Mesenchymal stem cell (in vitro differentiated cells and primary cell): ENCODE data around the gene USP9X.

Source experiments
- DNase-seq: peaks from one replicate; pipeline ENCODE4 v3.0.0-alpha.2; 2013
- H2AFZ ChIP-seq: one replicate; pipeline ENCODE4 v1.6.1; 2013; ENCODE audit warnings: low read depth, mild to moderate bottlenecking, control low read depth, inconsistent platforms, low read length, moderate library complexity
- H2AK5ac ChIP-seq: 2 replicates; pipeline ENCODE4 v1.6.1; 2013; ENCODE audit warnings: low read length, moderate library complexity, mild to moderate bottlenecking, inconsistent platforms; ENCODE audit not compliant: severe bottlenecking
- H2BK120ac ChIP-seq: one replicate; pipeline ENCODE4 v1.6.1; 2013; ENCODE audit warnings: low read depth, mild to moderate bottlenecking, inconsistent platforms, low read length, moderate library complexity
- H2BK12ac ChIP-seq, 2 experiments: one replicate each; pipeline ENCODE4 v1.6.1; 2013; ENCODE audit warnings: inconsistent platforms in 2 of 2, low read length in 2 of 2, mild to moderate bottlenecking in 2 of 2, moderate library complexity in 2 of 2, control low read depth in 1 of 2
- H2BK15ac ChIP-seq: one replicate; pipeline ENCODE4 v1.6.1; 2013; ENCODE audit warnings: mild to moderate bottlenecking, low read depth, inconsistent platforms; ENCODE audit not compliant: poor library complexity, severe bottlenecking
- H2BK5ac ChIP-seq: 2 replicates; pipeline ENCODE4 v1.6.1; 2013; ENCODE audit warnings: low read depth, mild to moderate bottlenecking, low read length, control low read depth, inconsistent platforms; ENCODE audit not compliant: poor library complexity, severe bottlenecking
- H3K14ac ChIP-seq, 2 experiments: one replicate each; pipeline ENCODE4 v1.6.1; 2013; ENCODE audit warnings: inconsistent platforms in 2 of 2, low read length in 2 of 2, control low read depth in 1 of 2, mild to moderate bottlenecking in 1 of 2, moderate library complexity in 1 of 2
- H3K18ac ChIP-seq, 2 experiments: one replicate each; pipeline ENCODE4 v1.6.1; 2013; ENCODE audit warnings: inconsistent platforms in 2 of 2, low read length in 2 of 2, control low read depth in 1 of 2, low read depth in 1 of 2, mild to moderate bottlenecking in 1 of 2
- H3K23ac ChIP-seq, 2 experiments: one replicate each; pipeline ENCODE4 v1.6.1; 2013; ENCODE audit warnings: inconsistent platforms in 2 of 2, low read length in 2 of 2, mild to moderate bottlenecking in 2 of 2, moderate library complexity in 2 of 2, control low read depth in 1 of 2
- H3K27ac ChIP-seq: 2 replicates; pipeline ENCODE4 v1.5.1; 2013; ENCODE audit warnings: mild to moderate bottlenecking, moderate library complexity, low read length, control low read depth, inconsistent platforms; ENCODE audit not compliant: poor library complexity, severe bottlenecking
- H3K27me3 ChIP-seq, 2 experiments: 2 replicates each; pipeline versions ENCODE4 v1.6.1 to v1.7.0; 2013; ENCODE audit warnings: low read length in 2 of 2, mild to moderate bottlenecking in 2 of 2, moderate library complexity in 2 of 2, control low read depth in 1 of 2, inconsistent platforms in 1 of 2; ENCODE audit not compliant: control insufficient read depth in 1 of 2, insufficient read depth in 1 of 2
- H3K36me3 ChIP-seq, 2 experiments: 2 replicates each; pipeline versions ENCODE4 v1.6.1 to v1.7.0; 2013; ENCODE audit warnings: low read length in 2 of 2, control low read depth in 1 of 2, inconsistent platforms in 1 of 2, low read depth in 1 of 2, mild to moderate bottlenecking in 1 of 2; ENCODE audit not compliant: insufficient read depth in 2 of 2, control insufficient read depth in 1 of 2
- H3K4ac ChIP-seq, 2 experiments: one replicate each; pipeline ENCODE4 v1.6.1; 2013; ENCODE audit warnings: inconsistent platforms in 2 of 2, low read length in 2 of 2, mild to moderate bottlenecking in 2 of 2, moderate library complexity in 2 of 2, control low read depth in 1 of 2, low read depth in 1 of 2
- H3K4me1 ChIP-seq: 2 replicates; pipeline ENCODE4 v1.6.1; 2013; ENCODE audit warnings: low read depth, low read length, control low read depth; ENCODE audit not compliant: control insufficient read depth, insufficient read depth
- H3K4me2 ChIP-seq: 2 replicates; pipeline ENCODE4 v1.6.1; 2013; ENCODE audit warnings: low read length, mild to moderate bottlenecking, inconsistent platforms; ENCODE audit not compliant: poor library complexity, severe bottlenecking
- H3K4me3 ChIP-seq, 2 experiments: 2 replicates each; pipeline versions ENCODE4 v1.5.1 to v1.7.0; 2013; ENCODE audit warnings: low read length in 2 of 2, mild to moderate bottlenecking in 2 of 2, control low read depth in 1 of 2, low read depth in 1 of 2; ENCODE audit not compliant: insufficient read depth in 1 of 2
- H3K79me1 ChIP-seq: replicated peaks from 2 replicates; pipeline ENCODE4 v1.6.1; 2013; ENCODE audit warnings: mild to moderate bottlenecking, control low read depth, low read length, inconsistent platforms; ENCODE audit not compliant: poor library complexity, severe bottlenecking
- H3K9ac ChIP-seq: 2 replicates; pipeline ENCODE4 v1.7.0; 2013; ENCODE audit warnings: mild to moderate bottlenecking, low read length, moderate library complexity
- H3K9me3 ChIP-seq: 2 replicates; pipeline ENCODE4 v1.7.0; 2013; ENCODE audit warnings: mild to moderate bottlenecking, low read length; ENCODE audit not compliant: control insufficient read depth
- H4K8ac ChIP-seq: one replicate; pipeline ENCODE4 v1.6.1; 2013; ENCODE audit warnings: inconsistent platforms, mild to moderate bottlenecking, low read length, moderate library complexity
- H4K91ac ChIP-seq: one replicate; pipeline ENCODE4 v1.6.1; 2013; ENCODE audit warnings: mild to moderate bottlenecking, low read length, inconsistent platforms
- WGBS: methylation state at CpG from one replicate; pipeline ENCODE4 v1.1.7; 2013; ENCODE audit warnings: mixed read lengths; 5-methylcytosine and 5-hydroxymethylcytosine counted together

USP9X gene

DNA sequence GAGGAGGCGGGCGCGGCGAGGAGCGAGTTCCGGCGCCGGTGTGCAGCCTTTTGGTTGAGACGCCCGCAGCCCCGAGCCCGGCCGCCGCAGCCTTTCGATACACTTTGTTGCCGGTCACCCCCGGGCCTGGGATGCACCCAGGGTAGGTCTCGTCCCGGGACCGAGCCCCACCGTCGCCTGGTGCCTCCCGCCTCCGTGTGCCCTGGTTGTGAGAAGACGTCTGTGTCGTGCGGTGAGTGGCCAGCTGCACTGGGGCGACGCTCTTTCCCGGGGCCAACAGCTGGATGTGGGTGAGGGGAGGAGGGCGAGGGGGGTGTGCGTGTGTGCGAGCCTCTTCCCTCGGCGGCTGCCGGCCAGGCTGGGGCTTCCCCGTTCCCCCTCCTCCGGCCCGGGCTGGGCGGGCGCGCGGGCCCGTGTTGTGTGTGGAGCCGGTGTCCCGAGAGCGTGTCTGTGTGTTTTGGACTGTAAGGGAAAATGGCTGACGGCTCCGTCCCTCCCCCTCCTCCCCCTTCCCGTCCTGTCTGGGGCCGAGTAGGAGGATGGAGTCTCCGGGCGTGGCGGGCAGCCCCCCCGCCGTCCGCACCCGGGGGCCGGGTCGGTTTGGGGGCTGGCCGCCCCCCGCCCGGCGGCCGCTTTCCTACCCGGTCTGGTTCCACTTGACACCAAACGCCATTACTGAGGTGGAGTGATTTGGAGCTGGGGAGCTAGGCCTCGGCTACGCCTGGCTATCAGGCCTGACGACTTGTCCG lies 807 bp downstream of the USP9X start:
- Histone ChIP-seq H2BK120ac (peak overlapping the region; percentile 34), H4K91ac (peak overlapping the region; percentile 93), H3K27ac (peak overlapping the region; percentile 94), H3K4me1 (peaks cover 1% of the 10 kb centered on the region), H2AK5ac (no peak overlapping the region), H3K27me3 (peaks cover 0 to 19% of the 10 kb centered on the region in 2 experiments), H2BK5ac (peak overlapping the region; percentile 66), H3K79me1 (no peaks in the 10 kb centered on the region), H3K23ac (peak overlapping the region in 1 of 2 experiments; percentile 89), H3K36me3 (no peaks in the 10 kb centered on the region), H3K4me3 (peak overlapping the region; percentile 79 to 93), H2BK15ac (no peak overlapping the region), H3K9ac (peak overlapping the region; percentile 100), H2AFZ (no peak overlapping the region), H3K9me3 (no peaks in the 10 kb centered on the region), H3K18ac (peak overlapping the region; percentile 94 to 96), H2BK12ac (no peak overlapping the region), H3K14ac (peak overlapping the region in 1 of 2 experiments; percentile 61), H4K8ac (peak overlapping the region; percentile 54), H3K4me2 (peak overlapping the region; percentile 43), H3K4ac (peak overlapping the region in 1 of 2 experiments; percentile 92)
- 0% methylated on average over 12 of the region's 71 CpGs for WGBS
- peak; percentile 62 for DNase-seq

GRCh38 chrX:41086627-41086932 lies 1.3 kb downstream of the USP9X start:
- WGBS = 4% methylated on average over 6 of the region's 11 CpGs
- Histone ChIP-seq H3K36me3 (no peaks in the 10 kb centered on the region), H3K4ac (peak overlapping the region in 1 of 2 experiments; percentile 3), H3K9ac (peak overlapping the region; percentile 100), H3K27me3 (peaks cover 0 to 14% of the 10 kb centered on the region in 2 experiments), H3K79me1 (no peaks in the 10 kb centered on the region), H3K4me1 (peaks cover 1% of the 10 kb centered on the region), H2AK5ac (no peak overlapping the region), H4K91ac (no peak overlapping the region), H3K14ac (no peak overlapping the region), H2BK12ac (no peak overlapping the region), H3K4me2 (peak overlapping the region; percentile 43), H2BK120ac (no peak overlapping the region), H3K27ac (peak overlapping the region; percentile 35), H3K23ac (no peak overlapping the region), H2BK5ac (no peak overlapping the region), H3K9me3 (no peaks in the 10 kb centered on the region), H3K4me3 (peak overlapping the region; percentile 79 to 93), H4K8ac (no peak overlapping the region), H3K18ac (peak overlapping the region in 1 of 2 experiments; percentile 2), H2AFZ (no peak overlapping the region), H2BK15ac (no peak overlapping the region)
- DNase-seq = no peak

DNA sequence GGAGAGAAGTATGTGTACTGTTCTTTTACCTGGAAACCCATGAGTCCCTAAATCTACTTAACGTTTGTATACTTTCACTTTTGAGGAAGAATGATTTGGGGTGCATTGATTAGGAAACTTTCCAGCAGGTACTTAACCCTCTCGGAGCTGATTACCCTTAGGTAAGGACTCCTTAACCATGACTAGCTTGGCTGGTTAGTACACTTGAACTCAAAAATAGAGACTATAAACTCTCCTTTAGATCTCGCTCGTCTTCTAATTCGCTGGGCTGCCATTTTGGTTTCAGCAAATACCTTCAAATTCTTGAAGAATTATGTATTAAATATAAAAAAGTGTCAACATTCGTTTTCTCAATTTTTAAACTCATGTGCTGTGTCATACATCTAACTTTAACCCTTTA lies 2.0 kb downstream of the USP9X start:
- WGBS = no CpG with 5 or more reads among the region's 6 CpGs
- H3K23ac ChIP-seq = no peak overlapping the region
- H3K9me3 ChIP-seq = no peaks in the 10 kb centered on the region
- peaks cover 1% of the 10 kb centered on the region for H3K4me1 ChIP-seq
- no peak overlapping the region for H2BK5ac ChIP-seq
- no peak overlapping the region for H2AFZ ChIP-seq
- H3K36me3 ChIP-seq = no peaks in the 10 kb centered on the region
- no peaks in the 10 kb centered on the region for H3K79me1 ChIP-seq
- no peak overlapping the region for H2AK5ac ChIP-seq
- H3K27ac ChIP-seq = no peak overlapping the region
- no peak overlapping the region for H3K14ac ChIP-seq
- H3K18ac ChIP-seq = no peak overlapping the region
- no peak overlapping the region for H3K4me2 ChIP-seq
- H3K27me3 ChIP-seq = peaks cover 0 to 10% of the 10 kb centered on the region in 2 experiments
- peak overlapping the region in 1 of 2 experiments; percentile 93 for H3K4me3 ChIP-seq
- no peak overlapping the region for H4K91ac ChIP-seq
- no peak overlapping the region for H2BK120ac ChIP-seq
- no peak overlapping the region for H3K4ac ChIP-seq
- H2BK15ac ChIP-seq = no peak overlapping the region
- no peak overlapping the region for H2BK12ac ChIP-seq
- no peak for DNase-seq
- peak overlapping the region; percentile 100 for H3K9ac ChIP-seq
- H4K8ac ChIP-seq = no peak overlapping the region

DNA sequence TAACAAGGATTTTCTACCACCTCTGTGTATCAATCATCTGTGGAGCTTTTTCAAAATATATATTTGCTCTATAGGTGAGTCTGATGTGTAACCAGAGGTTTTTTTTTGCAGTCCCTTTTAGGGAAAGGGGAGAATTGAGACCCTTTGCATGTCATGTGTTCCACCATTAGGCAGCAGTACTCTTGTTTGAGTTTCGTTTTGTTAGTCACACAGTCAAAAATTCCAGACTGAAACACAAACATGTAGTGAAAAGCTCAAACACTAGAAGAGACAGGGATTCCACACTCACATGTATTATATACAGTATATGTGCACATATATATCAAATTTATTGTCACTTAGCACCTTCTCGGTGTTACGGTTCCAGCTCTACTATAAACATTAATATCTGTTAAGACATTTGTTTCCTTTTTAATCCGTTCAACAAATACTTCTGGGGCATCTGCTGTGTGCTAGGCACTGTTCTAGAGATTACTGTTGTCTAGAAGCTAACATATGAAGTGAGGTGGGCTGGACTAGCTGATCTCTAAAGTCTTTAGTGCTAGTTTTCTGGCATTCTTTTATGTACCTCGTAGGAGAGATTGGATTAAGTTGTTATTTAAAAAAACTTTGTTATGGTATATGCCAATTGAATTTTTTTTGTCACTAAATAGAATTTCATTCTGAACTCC lies 5.5 kb downstream of the USP9X start:
- H3K4me3 ChIP-seq = peak overlapping the region in 1 of 2 experiments; percentile 60
- H3K4me2 ChIP-seq = no peak overlapping the region
- no peaks in the 10 kb centered on the region for H3K36me3 ChIP-seq
- no peak overlapping the region for H4K91ac ChIP-seq
- H2BK120ac ChIP-seq = no peak overlapping the region
- H2BK5ac ChIP-seq = no peak overlapping the region
- WGBS = 52% methylated on average over 2 of the region's 5 CpGs
- H3K27me3 ChIP-seq = peaks cover 0 to 18% of the 10 kb centered on the region in 2 experiments
- H3K4ac ChIP-seq = no peak overlapping the region
- no peak overlapping the region for H3K23ac ChIP-seq
- H4K8ac ChIP-seq = no peak overlapping the region
- H3K79me1 ChIP-seq = no peaks in the 10 kb centered on the region
- no peaks in the 10 kb centered on the region for H3K9me3 ChIP-seq
- no peak overlapping the region for H2BK15ac ChIP-seq
- peak overlapping the region; percentile 60 for H3K9ac ChIP-seq
- no peak overlapping the region for H3K27ac ChIP-seq
- H3K14ac ChIP-seq = no peak overlapping the region
- H2AFZ ChIP-seq = no peak overlapping the region
- H3K18ac ChIP-seq = no peak overlapping the region
- DNase-seq = peak; percentile 47
- H3K4me1 ChIP-seq = peaks cover 4% of the 10 kb centered on the region
- H2AK5ac ChIP-seq = no peak overlapping the region
- no peak overlapping the region for H2BK12ac ChIP-seq
